ENCODE data around the gene RPS21.

GRCh38 chr20:62350098-62350628 is 36.7 kb upstream of the RPS21 start:
- TF ChIP-seq REST (IDR thresholded peaks at IDR 0.05; ENCODE audit: borderline replicate concordance), result no peak
- no peak for TF ChIP-seq CTCF (IDR thresholded peaks at IDR 0.05; ENCODE audit: poor library complexity, severe bottlenecking)
- TF ChIP-seq MXI1 (conservative IDR thresholded peaks at IDR 0.05; ENCODE audit: poor library complexity, severe bottlenecking), result no peak
- no peak for TF ChIP-seq RAD21 (conservative IDR thresholded peaks at IDR 0.05)
- no peak for TF ChIP-seq POLR2AphosphoS5 (IDR thresholded peaks at IDR 0.05)
- no peak for TF ChIP-seq TAF1 (IDR thresholded peaks at IDR 0.05; ENCODE audit: low read depth)
- no peak for TF ChIP-seq EP300 (conservative IDR thresholded peaks at IDR 0.05; ENCODE audit: poor library complexity, severe bottlenecking)
- no peak for TF ChIP-seq EZH2 (IDR thresholded peaks at IDR 0.05; ENCODE audit: borderline replicate concordance, insufficient read depth, low read length, poor library complexity, severe bottlenecking)
- TF ChIP-seq SMC3 (conservative IDR thresholded peaks at IDR 0.05; ENCODE audit: poor library complexity), result no peak

Data from neural cell (in vitro differentiated cells).